A673 (cell line): ENCODE results near the gene HNF4A. TPM values are rescaled to one million over a fixed set of nuclear protein-coding genes. Genes with fewer than 3 reads are reported as not detected.

Experiments used
- BruUV-seq: library from RNA; stranded (reverse); fragments of 400-500 nt; replicated peaks from 2 replicates; lab custom pipeline; 2021; lab: Mats Ljungman, UMichigan
- CTCF ChIA-PET: fragments of 300-600 bp; sonication (Branson Sonifier 250); formaldehyde crosslinking; loops from one replicate; lab custom pipeline; 2022; ENCODE audit warnings: antibody characterized with exemption; lab: Charles Lee
- POLR2A ChIA-PET: fragments of 300-600 bp; sonication (Branson Sonifier 250); formaldehyde crosslinking; loops from one replicate; lab custom pipeline; 2022; ENCODE audit warnings: antibody characterized with exemption; ENCODE audit not compliant: low non-redundant PET; lab: Charles Lee
- DNase-seq: peaks from one replicate; pipeline ENCODE4 v3.0.0-alpha.2; 2015; ENCODE audit warnings: low spot score
- H3K27ac ChIP-seq: fragments of 200-600 bp; sonication (generic); 2 replicates; pipeline ENCODE4 v1.5.1; 2016; ENCODE audit warnings: mixed run types, low read depth, mild to moderate bottlenecking, mixed read lengths, antibody characterized with exemption, low read length; ENCODE audit not compliant: poor library complexity, severe bottlenecking
- H3K27me3 ChIP-seq: fragments of 200-600 bp; sonication (generic); replicated peaks from 2 replicates; pipeline ENCODE4 v1.6.1; 2017; ENCODE audit warnings: mixed run types, low read depth, mild to moderate bottlenecking, mixed read lengths, antibody characterized with exemption, low read length; ENCODE audit not compliant: insufficient read depth, poor library complexity
- H3K36me3 ChIP-seq: fragments of 200-600 bp; sonication (generic); 2 replicates; pipeline ENCODE4 v1.6.1; 2016; ENCODE audit warnings: mixed run types, mild to moderate bottlenecking, mixed read lengths, antibody characterized with exemption, low read length; ENCODE audit not compliant: insufficient read depth, poor library complexity, severe bottlenecking
- H3K4me1 ChIP-seq: fragments of 200-600 bp; sonication (generic); 2 replicates; pipeline ENCODE4 v1.6.1; 2017; ENCODE audit warnings: mixed run types, mild to moderate bottlenecking, mixed read lengths, antibody characterized with exemption, low read length; ENCODE audit not compliant: insufficient read depth, poor library complexity, severe bottlenecking
- H3K4me3 ChIP-seq: fragments of 200-600 bp; sonication (generic); 2 replicates; pipeline ENCODE4 v1.5.1; 2016; ENCODE audit warnings: low read depth, mixed run types, mild to moderate bottlenecking, mixed read lengths, low read length; ENCODE audit not compliant: poor library complexity, severe bottlenecking
- H3K9me3 ChIP-seq: fragments of 200-600 bp; sonication (generic); 2 replicates; pipeline ENCODE4 v1.6.1; 2016; ENCODE audit warnings: mixed run types, low read depth, mild to moderate bottlenecking, mixed read lengths, antibody characterized with exemption, low read length; ENCODE audit not compliant: poor library complexity, severe bottlenecking
- EZH2 ChIP-seq: fragments of 200-600 bp; sonication (generic); IDR thresholded peaks from 2 replicates; pipeline ENCODE4 v1.6.1; 2017; ENCODE audit warnings: borderline replicate concordance, low read depth, mild to moderate bottlenecking, mixed read lengths, antibody characterized with exemption, low read length; ENCODE audit not compliant: poor library complexity, severe bottlenecking
- intact Hi-C: fragments of 100-400 bp; cut with micrococcal nuclease; formaldehyde crosslinking; loops from one replicate; pipeline ENCODE4 v1.10.0; 2022; ENCODE audit not compliant: unreplicated experiment
- total RNA-seq: library from RNA; stranded (reverse); gene quantifications from 2 replicates; pipeline ENCODE4 v1.2.3, GENCODE V29; 2021
- TF ChIP-seq, protein P1 (sequence below): fragments of 300-800, 200-600 bp; sonication (generic); conservative IDR thresholded peaks from 2 replicates; pipeline ENCODE4 v1.5.1; 2017; ENCODE audit warnings: low read depth, mild to moderate bottlenecking, antibody characterized with exemption, low read length, moderate library complexity, mixed read lengths

HNF4A gene
- total RNA-seq, 1 experiment from 2014 or later, result not detected

DNA sequence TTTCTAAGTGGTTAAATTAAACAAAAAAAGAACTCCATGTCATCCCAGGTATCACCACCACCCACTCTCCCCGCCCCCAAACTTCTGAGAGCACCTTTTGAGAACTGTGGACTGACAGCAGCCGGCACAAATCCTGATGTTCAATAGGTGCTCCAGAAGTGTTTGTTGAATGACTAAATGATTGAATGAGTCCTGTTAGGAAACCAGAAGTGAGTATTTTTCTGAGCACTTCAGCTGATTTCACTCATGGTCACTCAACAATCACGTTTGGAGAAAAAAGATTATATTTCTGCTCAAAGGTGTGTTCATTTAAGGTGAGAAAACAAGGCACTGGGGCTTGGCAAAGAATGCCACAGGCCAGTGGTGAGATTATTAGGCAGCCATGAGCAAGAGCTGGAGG is 6.2 kb upstream of the HNF4A start:
- no peaks in the 10 kb centered on the region for H3K9me3 ChIP-seq
- no TSS peak for BruUV-seq
- TF ChIP-seq EZH2, result no peak
- H3K27me3 ChIP-seq, result no peaks in the 10 kb centered on the region
- no peak overlapping the region for H3K27ac ChIP-seq
- H3K4me3 ChIP-seq, result no peak overlapping the region
- no peak for DNase-seq
- H3K36me3 ChIP-seq, result no peaks in the 10 kb centered on the region
- no peaks in the 10 kb centered on the region for H3K4me1 ChIP-seq
- POLR2A ChIA-PET, result no interaction called here
- intact Hi-C loops, result no loop called here
- CTCF ChIA-PET, result no interaction called here

DNA sequence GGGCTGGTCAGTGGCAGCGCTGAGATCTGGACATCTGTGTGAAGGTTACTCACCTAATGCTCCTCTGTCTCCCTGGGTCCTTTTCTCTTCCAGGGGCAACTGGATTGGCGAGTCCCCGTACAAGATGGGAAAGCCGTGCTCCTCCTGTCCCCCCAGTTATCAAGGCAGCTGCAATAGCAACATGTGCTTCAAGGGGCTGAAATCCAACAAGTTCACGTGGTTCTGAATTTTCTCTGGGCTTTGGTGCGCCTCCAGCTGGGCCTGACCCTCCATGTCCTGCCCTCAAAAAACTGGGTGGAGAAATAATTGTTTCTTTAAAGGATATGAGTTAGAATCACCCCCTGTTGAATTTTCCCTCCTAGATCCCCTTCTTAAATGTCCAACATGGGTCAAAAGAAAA is 4.9 kb upstream of the HNF4A start:
- no peaks in the 10 kb centered on the region for H3K9me3 ChIP-seq
- intact Hi-C loops, result no loop called here
- ChIA-PET POLR2A (no interaction called here), CTCF (no interaction called here)
- no peak for DNase-seq
- no TSS peak for BruUV-seq
- TF ChIP-seq, protein P1, sequence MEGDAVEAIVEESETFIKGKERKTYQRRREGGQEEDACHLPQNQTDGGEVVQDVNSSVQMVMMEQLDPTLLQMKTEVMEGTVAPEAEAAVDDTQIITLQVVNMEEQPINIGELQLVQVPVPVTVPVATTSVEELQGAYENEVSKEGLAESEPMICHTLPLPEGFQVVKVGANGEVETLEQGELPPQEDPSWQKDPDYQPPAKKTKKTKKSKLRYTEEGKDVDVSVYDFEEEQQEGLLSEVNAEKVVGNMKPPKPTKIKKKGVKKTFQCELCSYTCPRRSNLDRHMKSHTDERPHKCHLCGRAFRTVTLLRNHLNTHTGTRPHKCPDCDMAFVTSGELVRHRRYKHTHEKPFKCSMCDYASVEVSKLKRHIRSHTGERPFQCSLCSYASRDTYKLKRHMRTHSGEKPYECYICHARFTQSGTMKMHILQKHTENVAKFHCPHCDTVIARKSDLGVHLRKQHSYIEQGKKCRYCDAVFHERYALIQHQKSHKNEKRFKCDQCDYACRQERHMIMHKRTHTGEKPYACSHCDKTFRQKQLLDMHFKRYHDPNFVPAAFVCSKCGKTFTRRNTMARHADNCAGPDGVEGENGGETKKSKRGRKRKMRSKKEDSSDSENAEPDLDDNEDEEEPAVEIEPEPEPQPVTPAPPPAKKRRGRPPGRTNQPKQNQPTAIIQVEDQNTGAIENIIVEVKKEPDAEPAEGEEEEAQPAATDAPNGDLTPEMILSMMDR, result no peak
- no peak for TF ChIP-seq EZH2
- no peaks in the 10 kb centered on the region for H3K27me3 ChIP-seq
- no peak overlapping the region for H3K4me3 ChIP-seq
- H3K4me1 ChIP-seq, result no peaks in the 10 kb centered on the region
- H3K27ac ChIP-seq, result no peak overlapping the region
- H3K36me3 ChIP-seq, result no peaks in the 10 kb centered on the region

DNA sequence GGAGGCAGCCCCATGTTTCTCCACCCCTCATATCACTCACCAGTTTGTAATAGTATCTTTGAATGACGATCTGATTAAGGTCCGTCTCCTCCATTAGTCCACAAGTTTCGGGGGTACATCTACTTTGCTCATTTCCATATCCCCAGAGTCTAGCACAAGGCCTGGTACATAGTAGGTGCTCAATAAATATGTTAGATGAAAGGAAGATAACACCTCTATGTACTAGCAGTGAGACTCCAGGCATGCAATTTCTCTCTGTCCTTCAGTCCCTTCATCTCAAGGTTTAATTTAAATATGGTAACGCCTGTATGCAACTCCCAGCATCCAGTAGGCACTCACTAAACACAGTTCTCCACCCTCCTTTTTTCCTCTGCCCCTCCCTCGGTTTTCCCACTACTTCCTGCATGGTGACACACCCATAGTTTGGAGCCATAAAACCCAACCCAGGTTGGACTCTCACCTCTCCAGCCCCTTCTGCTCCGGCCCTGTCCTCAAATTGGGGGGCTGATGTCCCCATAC is 461 bp upstream of the HNF4A start:
- Histone ChIP-seq H3K4me3 (no peak overlapping the region), H3K9me3 (no peaks in the 10 kb centered on the region), H3K27me3 (peaks cover 4% of the 10 kb centered on the region), H3K36me3 (no peaks in the 10 kb centered on the region), H3K27ac (no peak overlapping the region), H3K4me1 (no peaks in the 10 kb centered on the region)
- DNase-seq, result no peak
- POLR2A ChIA-PET, result no interaction called here
- CTCF ChIA-PET, result no interaction called here
- BruUV-seq, result no TSS peak
- intact Hi-C loops, result no loop called here
- TF ChIP-seq, protein P1, result no peak
- TF ChIP-seq EZH2, result no peak

DNA sequence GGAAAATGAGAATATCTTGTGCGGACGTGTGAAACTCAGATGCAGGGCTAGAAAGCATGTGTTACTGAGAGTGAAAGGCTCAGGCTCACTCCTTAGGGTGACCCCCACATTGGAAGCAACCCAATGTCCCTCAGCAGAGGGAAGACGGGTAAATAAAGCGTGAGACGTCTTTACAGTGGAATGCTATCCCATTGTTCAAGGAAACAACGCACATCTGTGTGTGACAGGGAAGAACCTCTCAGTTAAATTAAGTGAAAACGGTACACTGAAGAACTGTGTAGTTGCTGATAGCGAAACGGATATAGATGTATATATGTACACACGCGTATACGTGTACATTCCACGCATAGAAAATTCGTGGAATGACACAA is 839 bp downstream of the HNF4A start:
- POLR2A ChIA-PET, result no interaction called here
- Histone ChIP-seq H3K9me3 (no peaks in the 10 kb centered on the region), H3K4me1 (no peaks in the 10 kb centered on the region), H3K4me3 (no peak overlapping the region), H3K27ac (no peak overlapping the region), H3K36me3 (no peaks in the 10 kb centered on the region), H3K27me3 (peaks cover 6% of the 10 kb centered on the region)
- CTCF ChIA-PET, result no interaction called here
- no peak for DNase-seq
- TF ChIP-seq EZH2, result no peak
- TF ChIP-seq, protein P1, result no peak
- intact Hi-C loops, result no loop called here
- BruUV-seq, result no TSS peak
